ENCODE data around the gene ANKH.
"Not testable (repeated sequence)": the region's sequence is repeated elsewhere in the genome, so short reads cannot be mapped to it uniquely, and the experiment has no call there.

ANKH gene

DNA sequence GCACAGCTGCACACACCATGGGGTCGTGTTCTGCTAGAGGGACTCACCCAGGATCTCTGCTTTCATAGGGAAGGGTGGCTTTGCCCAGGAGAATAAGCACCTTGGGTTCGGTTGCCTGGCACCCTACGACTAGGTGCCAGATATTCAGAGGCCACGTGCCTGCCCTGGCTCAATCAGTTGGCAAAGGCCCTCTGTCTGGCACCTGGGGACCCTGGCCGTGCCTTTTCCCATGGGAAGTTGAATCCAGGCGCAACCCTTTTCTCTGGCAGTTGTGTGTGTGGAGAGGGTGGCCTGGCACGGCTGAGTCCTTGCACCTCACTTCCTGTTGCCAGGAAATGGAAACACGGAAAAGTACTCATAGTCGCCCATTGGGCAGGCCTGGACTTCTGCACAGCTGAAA lies 10.2 kb upstream of the ANKH start:
- H3K27ac ChIP-seq (ENCODE audit: low read depth, low read length), result no peak overlapping the region
- no peak overlapping the region for H3K4me3 ChIP-seq (ENCODE audit: low read depth in 1 of 2, low read length in 2 of 2)
- H3K36me3 ChIP-seq (ENCODE audit: insufficient read depth, low read length), result no peaks in the 10 kb centered on the region
- H3K4me1 ChIP-seq (ENCODE audit: insufficient read depth, low read length), result no peaks in the 10 kb centered on the region
- no peaks in the 10 kb centered on the region for H3K27me3 ChIP-seq (ENCODE audit: control insufficient read depth in 1 of 2, insufficient read depth in 2 of 2, low read length in 2 of 2)
- no peaks in the 10 kb centered on the region for H3K9me3 ChIP-seq (ENCODE audit: low read length)
- H3K9ac ChIP-seq (ENCODE audit: low read length), result no peak overlapping the region

DNA sequence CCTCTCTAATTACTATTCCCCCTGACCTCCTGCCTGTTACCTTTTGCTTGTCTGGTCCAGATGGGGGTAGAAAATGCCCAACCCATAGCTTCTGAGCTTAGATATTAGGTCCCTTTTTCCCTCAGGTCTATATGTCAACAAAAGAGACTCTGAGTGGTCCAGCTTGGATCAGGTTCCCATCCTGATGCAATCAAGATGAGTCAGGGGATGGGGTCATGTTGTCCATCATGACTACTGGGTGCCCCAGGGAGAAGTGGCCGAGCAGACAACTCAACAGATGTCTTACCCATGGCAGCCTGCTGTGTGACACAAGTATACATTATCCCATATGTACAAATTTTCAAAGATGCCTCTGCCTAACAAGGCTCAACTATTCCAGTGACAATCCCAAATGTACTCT lies 9.1 kb upstream of the ANKH start:
- Histone ChIP-seq H3K9me3 (ENCODE audit: low read length) (no peaks in the 10 kb centered on the region), H3K36me3 (ENCODE audit: insufficient read depth, low read length) (no peaks in the 10 kb centered on the region), H3K4me3 (ENCODE audit: low read depth in 1 of 2, low read length in 2 of 2) (no peak overlapping the region), H3K4me1 (ENCODE audit: insufficient read depth, low read length) (no peaks in the 10 kb centered on the region), H3K27me3 (ENCODE audit: control insufficient read depth in 1 of 2, insufficient read depth in 2 of 2, low read length in 2 of 2) (no peaks in the 10 kb centered on the region), H3K27ac (ENCODE audit: low read depth, low read length) (no peak overlapping the region), H3K9ac (ENCODE audit: low read length) (no peak overlapping the region)

DNA sequence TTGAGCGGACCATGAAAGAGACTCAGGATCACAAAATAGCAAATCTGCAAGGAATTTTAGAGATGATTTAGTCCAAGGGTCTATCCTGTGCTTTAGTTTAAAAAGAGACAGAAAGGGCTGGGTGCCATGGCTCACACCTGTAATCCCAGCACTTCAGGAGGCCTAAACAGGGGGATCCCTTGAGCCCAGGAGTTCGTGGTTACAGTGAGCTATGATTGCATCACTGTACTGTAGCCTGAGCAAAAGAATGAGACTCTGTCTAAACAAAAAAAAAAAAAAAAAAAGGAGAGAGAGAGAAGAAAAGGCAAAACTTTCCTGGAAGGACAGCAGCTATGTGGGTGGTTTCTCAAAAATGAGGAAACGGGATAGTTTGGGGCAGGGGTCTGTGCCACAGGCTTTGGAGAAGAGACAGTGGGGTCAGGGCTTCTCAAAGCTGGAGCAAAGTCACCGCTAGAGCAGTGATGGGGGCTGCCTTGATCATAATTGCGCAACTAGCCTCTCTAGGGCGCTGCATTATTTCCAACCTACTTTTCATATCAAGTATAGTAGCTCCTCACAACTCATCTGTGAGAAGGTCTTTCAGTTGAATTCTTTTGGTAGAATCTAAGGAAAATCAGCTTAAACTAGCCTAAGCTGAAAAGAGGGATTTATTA lies 8.5 kb upstream of the ANKH start:
- H3K9ac ChIP-seq (ENCODE audit: low read length), result no peak overlapping the region
- no peaks in the 10 kb centered on the region for H3K4me1 ChIP-seq (ENCODE audit: insufficient read depth, low read length)
- no peaks in the 10 kb centered on the region for H3K27me3 ChIP-seq (ENCODE audit: control insufficient read depth in 1 of 2, insufficient read depth in 2 of 2, low read length in 2 of 2)
- H3K27ac ChIP-seq (ENCODE audit: low read depth, low read length), result no peak overlapping the region
- H3K9me3 ChIP-seq (ENCODE audit: low read length), result no peaks in the 10 kb centered on the region
- no peaks in the 10 kb centered on the region for H3K36me3 ChIP-seq (ENCODE audit: insufficient read depth, low read length)
- H3K4me3 ChIP-seq (ENCODE audit: low read depth in 1 of 2, low read length in 2 of 2), result no peak overlapping the region

DNA sequence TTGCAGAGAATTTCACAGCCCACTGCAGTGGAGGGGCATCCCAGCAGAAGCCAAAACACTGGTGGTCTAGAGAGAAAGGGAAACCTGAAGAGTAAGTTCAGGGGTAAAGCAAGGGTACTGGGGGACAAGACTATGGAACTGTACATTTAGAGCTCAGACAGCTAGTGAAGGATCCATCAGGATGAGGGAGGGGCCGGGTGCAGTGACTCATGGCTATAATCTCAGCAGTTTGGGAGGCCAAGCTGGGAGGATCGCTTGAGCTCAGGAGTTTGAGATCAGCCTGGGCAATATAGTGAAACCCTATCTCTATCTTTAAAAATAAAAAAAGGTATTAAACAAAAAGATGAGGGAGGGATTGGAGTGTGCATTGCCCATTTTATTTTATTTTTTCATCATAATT lies 7.8 kb upstream of the ANKH start:
- no peak overlapping the region for H3K9ac ChIP-seq (ENCODE audit: low read length)
- no peak overlapping the region for H3K27ac ChIP-seq (ENCODE audit: low read depth, low read length)
- H3K36me3 ChIP-seq (ENCODE audit: insufficient read depth, low read length), result no peaks in the 10 kb centered on the region
- no peak overlapping the region for H3K4me3 ChIP-seq (ENCODE audit: low read depth in 1 of 2, low read length in 2 of 2)
- no peaks in the 10 kb centered on the region for H3K27me3 ChIP-seq (ENCODE audit: control insufficient read depth in 1 of 2, insufficient read depth in 2 of 2, low read length in 2 of 2)
- no peaks in the 10 kb centered on the region for H3K9me3 ChIP-seq (ENCODE audit: low read length)
- no peaks in the 10 kb centered on the region for H3K4me1 ChIP-seq (ENCODE audit: insufficient read depth, low read length)

DNA sequence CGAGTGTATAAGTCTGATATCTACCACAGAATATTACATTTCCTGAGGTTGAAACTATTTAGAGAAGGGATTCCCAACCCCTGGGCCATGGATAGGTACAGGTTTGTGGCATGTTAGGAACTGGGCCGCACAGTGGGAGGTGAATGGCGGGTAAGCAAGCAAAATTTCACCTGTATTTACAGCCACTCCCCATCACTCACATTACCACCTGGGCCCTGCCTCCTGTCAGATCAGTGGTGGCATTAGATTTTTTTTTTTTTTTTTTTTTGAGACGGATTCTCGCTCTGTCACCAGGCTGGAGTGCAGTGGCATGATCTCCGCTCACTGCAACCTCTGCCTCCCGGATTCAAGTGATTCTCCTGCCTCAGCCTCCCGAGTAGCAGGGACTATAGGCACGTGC lies 6.6 kb upstream of the ANKH start:
- not testable (repeated sequence) for H3K9ac ChIP-seq (ENCODE audit: low read length); H3K4me1 ChIP-seq (ENCODE audit: insufficient read depth, low read length); H3K27me3 ChIP-seq (ENCODE audit: control insufficient read depth in 1 of 2, insufficient read depth in 2 of 2, low read length in 2 of 2); H3K4me3 ChIP-seq (ENCODE audit: low read depth in 1 of 2, low read length in 2 of 2); H3K36me3 ChIP-seq (ENCODE audit: insufficient read depth, low read length); H3K27ac ChIP-seq (ENCODE audit: low read depth, low read length); H3K9me3 ChIP-seq (ENCODE audit: low read length)

DNA sequence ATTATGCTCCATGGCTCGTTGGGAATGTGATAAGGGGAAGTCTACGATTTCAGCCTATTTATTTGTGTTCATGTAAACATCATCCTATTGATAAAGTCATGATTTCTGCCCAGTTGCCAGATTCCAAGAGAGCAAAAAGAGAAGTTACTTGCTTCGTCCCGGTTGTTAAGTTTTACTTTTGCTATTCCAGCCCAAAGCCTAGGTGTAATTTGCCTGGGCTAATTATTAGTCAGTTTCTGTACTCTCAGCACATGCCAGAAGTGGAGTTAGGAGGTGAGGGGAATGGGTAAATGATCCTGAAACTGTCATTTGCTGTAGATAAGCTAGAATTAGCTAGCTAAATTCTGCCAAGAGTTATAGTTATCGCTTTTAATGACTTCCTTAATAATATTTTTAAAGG lies 4.5 kb upstream of the ANKH start:
- no peaks in the 10 kb centered on the region for H3K36me3 ChIP-seq (ENCODE audit: insufficient read depth, low read length)
- no peaks in the 10 kb centered on the region for H3K27me3 ChIP-seq (ENCODE audit: control insufficient read depth in 1 of 2, insufficient read depth in 2 of 2, low read length in 2 of 2)

DNA sequence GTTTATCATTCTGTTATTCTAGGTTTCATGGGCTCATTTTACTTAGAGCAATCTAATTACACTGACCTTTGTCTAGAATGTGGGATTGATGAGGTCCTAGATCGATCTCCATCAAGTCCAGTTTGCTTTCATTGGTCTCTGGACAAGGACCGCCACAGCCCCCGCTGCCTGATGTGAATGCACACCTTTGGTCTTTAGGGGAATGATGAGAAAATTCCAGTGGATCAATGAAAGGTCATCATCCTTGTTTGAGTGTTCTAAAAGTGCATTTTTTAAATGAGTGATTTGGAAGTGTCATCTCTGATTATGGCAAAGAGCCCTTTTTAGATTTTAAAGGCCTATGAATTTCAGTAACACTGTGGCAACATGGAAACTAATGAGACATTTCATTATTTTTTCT lies 2.2 kb upstream of the ANKH start:
- Histone ChIP-seq H3K9me3 (ENCODE audit: low read length) (no peaks in the 10 kb centered on the region), H3K4me3 (ENCODE audit: low read depth in 1 of 2, low read length in 2 of 2) (no peak overlapping the region), H3K27me3 (ENCODE audit: control insufficient read depth in 1 of 2, insufficient read depth in 2 of 2, low read length in 2 of 2) (no peaks in the 10 kb centered on the region), H3K27ac (ENCODE audit: low read depth, low read length) (no peak overlapping the region), H3K36me3 (ENCODE audit: insufficient read depth, low read length) (no peaks in the 10 kb centered on the region), H3K9ac (ENCODE audit: low read length) (no peak overlapping the region), H3K4me1 (ENCODE audit: insufficient read depth, low read length) (peaks cover 10% of the 10 kb centered on the region)

More for the DNA sequence above, 4.5 kb upstream of the ANKH start:
- H3K4me1 ChIP-seq (ENCODE audit: insufficient read depth, low read length), result no peaks in the 10 kb centered on the region
- no peak overlapping the region for H3K27ac ChIP-seq (ENCODE audit: low read depth, low read length)
- H3K4me3 ChIP-seq (ENCODE audit: low read depth in 1 of 2, low read length in 2 of 2), result no peak overlapping the region
- H3K9me3 ChIP-seq (ENCODE audit: low read length), result no peaks in the 10 kb centered on the region
- no peak overlapping the region for H3K9ac ChIP-seq (ENCODE audit: low read length)

DNA sequence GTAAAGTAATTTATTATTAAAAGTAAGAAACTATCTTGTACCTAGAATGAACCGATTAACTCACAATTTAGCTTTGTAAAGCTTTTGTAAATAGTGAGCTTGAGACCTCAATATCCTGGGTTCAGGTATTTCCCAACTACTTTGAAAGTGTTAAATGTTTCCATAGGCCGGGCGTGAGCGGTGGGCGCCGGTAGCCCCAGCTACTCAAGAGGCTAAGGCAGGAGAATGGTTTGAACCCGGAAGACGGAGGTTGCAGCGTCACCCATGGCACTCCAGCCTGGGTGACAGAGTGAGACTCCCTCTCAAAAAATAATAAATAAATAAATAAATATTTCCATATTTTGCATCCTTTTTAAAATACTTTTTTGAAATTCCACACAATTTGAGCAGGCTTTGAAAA lies 1.5 kb upstream of the ANKH start:
- Histone ChIP-seq H3K27me3 (ENCODE audit: control insufficient read depth in 1 of 2, insufficient read depth in 2 of 2, low read length in 2 of 2) (no peaks in the 10 kb centered on the region), H3K36me3 (ENCODE audit: insufficient read depth, low read length) (no peaks in the 10 kb centered on the region), H3K27ac (ENCODE audit: low read depth, low read length) (no peak overlapping the region), H3K4me3 (ENCODE audit: low read depth in 1 of 2, low read length in 2 of 2) (no peak overlapping the region), H3K4me1 (ENCODE audit: insufficient read depth, low read length) (peaks cover 10% of the 10 kb centered on the region), H3K9ac (ENCODE audit: low read length) (no peak overlapping the region), H3K9me3 (ENCODE audit: low read length) (no peaks in the 10 kb centered on the region)

DNA sequence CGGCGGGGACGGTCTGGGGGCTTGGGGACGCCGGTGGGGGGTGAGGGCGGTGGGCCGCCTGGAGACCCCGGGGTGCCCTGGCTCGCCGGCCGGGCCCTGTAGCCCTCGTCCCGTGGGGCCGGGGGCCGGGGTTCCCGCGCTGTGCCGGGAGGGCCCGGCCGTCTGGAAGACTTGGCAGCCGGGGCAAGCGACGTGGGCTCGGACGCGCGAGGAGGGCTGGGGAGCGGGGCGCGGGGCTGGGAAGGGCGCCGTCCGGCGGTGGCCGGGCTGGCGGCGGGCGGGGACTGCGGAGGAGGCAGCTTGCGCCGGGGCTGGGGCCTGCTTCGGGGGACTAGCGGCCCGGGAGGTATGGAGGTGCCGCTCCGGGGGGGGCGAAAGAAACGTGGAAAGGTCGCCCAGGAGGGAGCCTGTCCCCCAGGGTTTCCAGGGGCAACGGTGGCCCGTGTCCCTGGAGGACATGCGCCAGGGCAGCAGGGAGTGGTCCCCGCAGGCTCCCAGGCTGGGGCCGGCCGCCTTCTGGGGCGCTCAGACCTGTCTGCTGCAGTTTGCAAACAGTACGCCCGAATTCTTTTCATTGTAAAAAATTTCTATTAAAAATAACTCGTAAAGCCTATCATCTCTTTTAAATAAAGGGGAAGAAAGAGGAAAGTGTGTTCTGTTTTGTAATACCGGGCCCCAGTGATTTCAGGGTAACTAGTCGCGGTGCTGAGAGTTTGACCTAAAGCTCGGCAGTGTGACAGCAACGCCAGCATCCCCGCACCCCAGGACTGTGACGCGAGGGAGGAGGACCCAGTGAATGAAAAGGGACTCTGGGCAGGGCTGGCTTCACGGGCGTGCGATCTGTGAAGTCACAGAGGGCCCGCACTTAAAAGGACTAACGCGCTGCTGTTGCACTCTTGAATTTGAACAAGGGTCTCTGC lies 752 bp upstream of the ANKH start:
- Histone ChIP-seq H3K4me1 (ENCODE audit: insufficient read depth, low read length) (peaks cover 10% of the 10 kb centered on the region), H3K36me3 (ENCODE audit: insufficient read depth, low read length) (no peaks in the 10 kb centered on the region), H3K4me3 (ENCODE audit: low read depth in 1 of 2, low read length in 2 of 2) (peak overlapping the region; percentile 55 to 68), H3K27me3 (ENCODE audit: control insufficient read depth in 1 of 2, insufficient read depth in 2 of 2, low read length in 2 of 2) (no peaks in the 10 kb centered on the region), H3K9me3 (ENCODE audit: low read length) (no peaks in the 10 kb centered on the region), H3K9ac (ENCODE audit: low read length) (no peak overlapping the region), H3K27ac (ENCODE audit: low read depth, low read length) (peak overlapping the region; percentile 89)

DNA sequence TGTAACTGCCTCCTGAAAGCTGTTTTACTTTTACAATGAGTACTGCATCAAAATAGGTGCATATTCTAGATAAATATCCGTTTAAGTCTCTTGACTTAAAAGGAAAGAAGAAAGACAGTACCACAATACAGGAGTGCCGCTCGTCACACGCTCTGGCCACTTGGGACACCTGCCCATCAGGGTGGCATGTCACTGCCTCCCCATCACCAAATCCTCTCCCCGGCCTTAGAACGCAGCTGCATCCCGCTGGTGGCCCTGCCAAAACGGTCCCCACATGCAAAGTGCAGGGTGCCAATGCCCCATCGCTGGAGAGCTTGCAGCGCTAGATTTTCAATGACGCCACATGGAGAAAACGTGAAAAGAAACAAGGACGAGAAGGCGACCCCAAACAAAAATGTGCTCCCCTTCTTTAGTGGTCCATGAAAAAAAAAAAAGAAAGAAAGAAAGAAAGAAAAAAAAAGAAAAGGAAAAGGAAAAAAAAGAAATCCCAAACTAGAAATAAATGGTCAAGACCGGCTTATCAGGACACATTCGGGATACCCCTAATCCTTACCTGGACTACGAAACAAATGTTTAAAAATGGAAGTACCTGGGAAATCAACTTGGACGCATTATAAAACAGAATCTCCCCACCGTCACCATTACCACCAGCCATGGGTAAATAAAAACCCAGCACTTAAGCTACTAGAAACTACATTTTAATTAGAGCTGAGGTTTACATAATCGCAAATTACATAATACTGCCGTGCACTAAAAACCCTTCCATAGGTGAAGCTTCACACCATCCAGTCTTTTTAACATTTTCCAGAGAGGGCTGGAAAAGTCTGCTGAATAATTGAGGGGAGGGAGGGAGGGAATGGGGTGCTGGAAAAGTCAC lies 1.0 kb downstream of the ANKH start:
- Histone ChIP-seq H3K4me1 (ENCODE audit: insufficient read depth, low read length) (peaks cover 10% of the 10 kb centered on the region), H3K9me3 (ENCODE audit: low read length) (no peaks in the 10 kb centered on the region), H3K4me3 (ENCODE audit: low read depth in 1 of 2, low read length in 2 of 2) (peak overlapping the region; percentile 46 to 68), H3K9ac (ENCODE audit: low read length) (no peak overlapping the region), H3K27me3 (ENCODE audit: control insufficient read depth in 1 of 2, insufficient read depth in 2 of 2, low read length in 2 of 2) (no peaks in the 10 kb centered on the region), H3K36me3 (ENCODE audit: insufficient read depth, low read length) (no peaks in the 10 kb centered on the region), H3K27ac (ENCODE audit: low read depth, low read length) (peak overlapping the region; percentile 66)

DNA sequence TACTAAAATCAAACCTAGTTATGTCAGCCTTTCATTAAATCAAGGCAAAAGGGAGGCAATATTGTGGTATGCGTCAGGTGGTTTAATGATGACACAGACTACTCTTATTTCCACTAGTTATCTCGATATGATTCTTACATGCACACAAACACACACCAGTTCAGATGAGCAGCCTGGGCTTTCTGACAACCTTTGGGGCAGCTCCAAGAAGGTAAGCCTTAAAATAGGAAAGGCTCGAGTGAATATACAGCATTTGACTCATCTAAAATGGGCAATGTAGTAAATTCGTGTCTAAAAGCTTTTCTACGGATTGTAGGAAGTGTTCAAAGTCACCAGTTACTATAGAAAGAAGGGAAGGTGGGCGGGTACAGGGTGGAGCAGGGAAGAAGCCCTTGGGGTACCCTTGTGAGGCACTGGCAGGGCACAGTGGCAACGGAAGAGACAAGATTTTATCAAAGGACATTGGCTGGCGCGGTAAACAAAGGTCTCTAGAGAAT lies 1.9 kb downstream of the ANKH start:
- H3K27me3 ChIP-seq (ENCODE audit: control insufficient read depth in 1 of 2, insufficient read depth in 2 of 2, low read length in 2 of 2), result no peaks in the 10 kb centered on the region
- peaks cover 10% of the 10 kb centered on the region for H3K4me1 ChIP-seq (ENCODE audit: insufficient read depth, low read length)
- H3K4me3 ChIP-seq (ENCODE audit: low read depth in 1 of 2, low read length in 2 of 2), result no peak overlapping the region
- H3K9ac ChIP-seq (ENCODE audit: low read length), result no peak overlapping the region
- no peaks in the 10 kb centered on the region for H3K36me3 ChIP-seq (ENCODE audit: insufficient read depth, low read length)
- H3K27ac ChIP-seq (ENCODE audit: low read depth, low read length), result no peak overlapping the region
- H3K9me3 ChIP-seq (ENCODE audit: low read length), result no peaks in the 10 kb centered on the region
